Mucosa of gallbladder (tissue), 1 donor: ENCODE measurements around the gene ITPKA. TPM values are rescaled to one million over a fixed set of nuclear protein-coding genes. Genes with fewer than 3 reads are reported as not detected.
"Not testable (repeated sequence)": the region's sequence is repeated elsewhere in the genome, so short reads cannot be mapped to it uniquely, and the experiment has no call there.

Source experiments
- DNase-seq: peaks from one replicate; pipeline ENCODE4 v3.0.0-alpha.2; 2020; ENCODE audit warnings: low spot score
- total RNA-seq: library from RNA; stranded (reverse); gene quantifications from one replicate; pipeline ENCODE4 v1.2.1, GENCODE V29; 2021
- donor health status: DM: no; HTN: no; CAD: no.

The ITPKA gene
- 3.2 TPM for total RNA-seq

GRCh38 chr15:41493205-41493901, at the start of gene ITPKA:
TSS of gene ITPKA (plus strand) at chr15:41493874. CDS start at chr15:41493928, 54 bp downstream.
- DNase-seq: peak; percentile 60

- DNase-seq: no peak
These were observed 48.3 kb upstream of the ITPKA start for GRCh38 chr15:41445399-41445798.

- DNase-seq: no peak
These were observed 31.4 kb upstream of the ITPKA start for GRCh38 chr15:41462084-41462795.

- DNase-seq: no peak
These were observed 28.6 kb upstream of the ITPKA start for GRCh38 chr15:41464889-41465580.

GRCh38 chr15:41465822-41466421, 27.8 kb upstream of the ITPKA start:
- peak; percentile 18 for DNase-seq

DNA sequence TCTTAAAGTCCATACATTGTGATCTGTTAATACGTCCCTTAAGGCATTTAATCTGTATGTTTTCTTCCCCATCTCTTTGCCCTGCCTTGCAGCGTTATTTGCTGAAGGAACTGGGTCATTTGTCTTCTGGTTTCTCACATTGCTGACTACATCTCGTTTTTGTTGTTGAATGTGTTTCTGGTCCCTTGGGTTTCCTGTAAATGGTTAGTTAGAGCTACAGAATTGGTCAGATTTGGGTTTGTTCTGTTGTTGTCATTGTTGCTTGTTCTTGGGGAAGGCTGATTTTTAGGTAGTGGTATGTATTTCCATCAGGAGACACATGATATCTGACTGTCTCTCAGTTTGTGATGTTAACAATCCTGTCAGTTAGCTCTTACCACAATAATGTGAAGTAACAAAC, 27.0 kb upstream of the ITPKA start:
- DNase-seq: no peak

- not testable (repeated sequence) for DNase-seq
These were observed 24.0 kb upstream of the ITPKA start for GRCh38 chr15:41469644-41470043.

DNA sequence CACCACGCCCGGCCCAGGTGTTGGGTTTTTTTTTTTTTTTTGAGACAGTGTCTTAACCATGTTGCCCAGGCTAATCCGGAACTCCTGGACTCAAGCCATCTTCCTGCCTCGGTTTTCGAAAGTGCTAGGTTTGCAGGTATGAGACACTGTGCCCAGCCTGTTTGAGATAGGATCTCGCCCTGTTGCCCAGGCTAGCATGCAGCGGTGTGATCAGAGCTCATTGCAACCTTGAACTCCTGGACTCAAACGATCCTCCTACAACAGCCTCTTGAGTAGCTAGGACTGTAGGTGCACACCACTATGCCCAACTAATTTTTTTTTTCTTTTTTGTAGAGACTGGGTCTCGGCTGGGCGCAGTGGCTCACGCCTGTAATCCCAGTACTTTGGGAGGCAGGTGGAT, 20.3 kb upstream of the ITPKA start:
- DNase-seq: no peak

DNA sequence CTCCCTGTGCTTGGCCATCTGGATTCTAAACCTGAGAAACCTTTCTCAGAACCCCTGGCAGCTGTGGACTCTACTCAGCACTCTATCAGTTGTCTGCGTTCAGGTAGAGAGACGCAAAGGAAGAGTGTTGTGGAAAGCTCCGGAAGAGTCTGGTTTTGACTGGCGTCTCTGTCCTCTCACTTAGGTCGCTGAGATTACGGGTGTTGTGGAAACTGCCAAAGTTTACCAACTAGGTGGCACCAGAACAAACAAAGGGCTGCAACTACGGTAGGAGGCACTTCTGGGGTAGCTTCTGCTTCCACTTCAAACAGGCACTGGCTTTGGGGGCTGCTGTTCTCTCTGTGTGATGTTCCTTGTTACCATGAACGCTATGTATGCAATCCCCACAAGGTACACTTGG, 19.2 kb upstream of the ITPKA start:
- DNase-seq: peak; percentile 49

GRCh38 chr15:41474941-41475340, 18.7 kb upstream of the ITPKA start:
- peak; percentile 66 for DNase-seq

DNA sequence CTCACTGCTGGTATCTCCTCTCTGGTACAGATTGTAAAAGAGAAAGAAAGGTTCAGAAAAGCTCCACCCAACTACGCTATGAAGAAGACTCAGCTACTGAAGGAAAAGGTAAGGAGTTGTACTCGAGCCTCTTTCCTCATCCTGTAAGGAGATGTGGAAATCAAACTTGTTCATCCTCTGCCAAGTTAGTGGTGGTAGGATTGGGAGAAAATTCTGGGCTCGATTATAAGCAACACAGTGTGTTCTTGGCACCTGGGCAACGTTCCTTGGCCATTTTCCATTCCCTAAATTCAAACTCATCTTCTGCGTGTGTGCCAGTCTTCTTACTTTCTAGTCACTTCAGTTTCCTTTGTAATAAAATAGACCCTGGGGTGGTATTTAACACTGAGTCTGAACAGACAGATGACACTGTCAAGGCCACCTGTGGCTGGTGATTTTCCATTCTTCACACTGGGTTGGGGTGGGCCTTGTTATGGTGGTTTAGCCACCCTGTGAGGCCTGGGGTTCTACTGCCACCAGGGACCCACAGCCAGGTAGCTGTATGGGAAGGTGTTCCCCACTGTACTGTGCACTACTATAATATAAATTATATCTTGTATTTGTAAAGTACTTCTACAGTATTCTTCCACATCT, 17.1 kb upstream of the ITPKA start:
- DNase-seq: no peak

- no peak for DNase-seq
These were observed 13.1 kb upstream of the ITPKA start for GRCh38 chr15:41480396-41481140.

DNA sequence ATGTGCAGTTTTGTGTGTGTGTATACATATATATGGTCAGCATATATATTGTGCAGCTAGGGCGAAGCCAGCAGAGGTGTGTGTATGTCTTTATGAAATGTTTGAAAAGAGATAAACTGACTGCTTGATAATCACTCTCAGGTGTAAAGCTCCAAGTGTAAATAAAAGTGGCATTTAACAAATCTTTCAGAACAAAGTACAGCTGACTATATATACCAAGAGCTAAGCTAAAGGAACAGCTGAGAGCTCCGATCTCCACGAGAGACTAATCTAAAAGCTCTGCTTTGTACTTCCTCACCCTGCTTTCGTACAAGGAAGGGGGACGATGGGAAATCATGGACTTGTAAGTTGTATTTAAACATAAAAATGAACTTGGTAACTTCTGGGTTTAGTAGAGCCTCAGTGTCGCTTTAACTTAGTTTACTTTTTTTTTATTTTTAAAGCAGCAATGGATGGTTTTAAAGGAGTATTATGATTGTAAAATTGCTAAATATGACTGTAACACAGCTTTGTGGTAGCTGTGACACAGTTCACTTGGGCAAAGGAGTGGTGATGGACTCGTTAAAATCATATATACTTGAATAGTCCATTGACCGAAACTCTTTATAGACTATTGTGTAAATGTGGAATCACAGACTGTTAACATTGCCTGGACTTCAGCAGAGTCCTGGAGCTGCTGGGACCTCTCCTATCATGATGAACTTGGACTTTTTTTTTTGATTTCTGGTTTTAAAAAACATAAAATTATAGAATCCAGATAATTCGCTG, 11.4 kb upstream of the ITPKA start:
- no peak for DNase-seq

- no peak for DNase-seq
These were observed 10.6 kb upstream of the ITPKA start for GRCh38 chr15:41483115-41483514.

GRCh38 chr15:41483519-41483918, 10.2 kb upstream of the ITPKA start:
- no peak for DNase-seq

- DNase-seq: no peak
These were observed 8.6 kb upstream of the ITPKA start for GRCh38 chr15:41484937-41485625.

- no peak for DNase-seq
These were observed 7.4 kb upstream of the ITPKA start for GRCh38 chr15:41486286-41486685.

GRCh38 chr15:41487381-41487780, 6.3 kb upstream of the ITPKA start:
- no peak for DNase-seq

DNA sequence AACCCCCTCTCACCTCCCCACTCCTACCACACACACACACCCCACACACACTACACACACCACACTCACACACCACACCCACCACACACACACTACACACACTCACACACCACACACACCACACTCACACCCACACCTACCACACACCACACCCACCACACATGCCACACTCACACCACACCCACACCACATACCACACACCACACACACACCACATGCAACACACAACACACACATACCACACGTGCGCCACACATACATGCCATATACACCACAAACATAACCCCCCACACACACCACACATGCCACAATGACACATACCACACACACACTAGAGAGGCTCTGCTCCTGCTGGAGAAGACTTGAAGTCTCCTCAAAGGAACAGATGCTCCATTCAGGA, 5.9 kb upstream of the ITPKA start:
- DNase-seq: no peak

DNA sequence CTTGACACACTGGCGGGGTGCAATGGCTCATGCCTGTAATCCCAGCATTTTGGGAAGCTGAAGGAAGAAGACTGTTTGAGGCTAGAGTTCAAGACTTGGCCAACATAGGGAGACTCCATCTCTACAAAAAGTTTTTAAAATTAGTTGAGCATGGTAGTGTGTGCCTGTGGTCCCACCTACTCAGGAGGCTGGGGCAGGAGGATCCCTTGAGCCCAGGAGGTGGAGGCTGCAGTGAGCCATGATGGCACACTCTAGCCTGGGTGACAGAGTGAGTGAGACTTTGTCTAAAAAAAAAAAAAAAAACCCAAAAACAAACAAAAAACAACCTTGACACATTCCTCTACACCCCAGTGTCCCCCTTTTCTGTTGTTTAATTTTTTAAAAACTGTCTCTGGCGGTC, 4.0 kb upstream of the ITPKA start:
- no peak for DNase-seq
